ENCODE data around the gene HPSE. TPM values are rescaled to one million over a fixed set of nuclear protein-coding genes. Genes with fewer than 3 reads are reported as not detected.

The HPSE gene
- total RNA-seq, 1 experiment from 2014 or later, result 3.9 TPM

DNA sequence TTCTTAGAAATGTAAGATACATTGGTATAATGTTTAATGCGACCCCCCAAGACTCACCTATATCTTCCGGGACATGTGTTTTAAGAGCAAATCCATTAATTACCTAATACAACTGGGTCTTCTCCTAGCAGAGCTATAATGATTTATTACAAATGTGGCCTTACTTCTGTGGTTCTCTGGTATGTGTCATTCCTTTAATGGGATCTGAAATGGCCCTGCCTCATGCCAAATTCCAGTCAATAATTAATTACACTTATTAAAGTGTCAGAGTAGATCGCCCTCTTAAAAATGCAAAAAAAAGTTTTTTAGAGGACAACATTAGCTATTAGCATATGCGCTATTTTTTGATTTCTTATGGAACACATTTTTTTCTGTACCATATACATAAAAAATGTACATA, 17.0 kb downstream of the HPSE start:
- no peaks in the 10 kb centered on the region for H3K4me1 ChIP-seq
- POLR2A ChIA-PET, result no interaction called here
- CTCF ChIA-PET, result no interaction called here

DNA sequence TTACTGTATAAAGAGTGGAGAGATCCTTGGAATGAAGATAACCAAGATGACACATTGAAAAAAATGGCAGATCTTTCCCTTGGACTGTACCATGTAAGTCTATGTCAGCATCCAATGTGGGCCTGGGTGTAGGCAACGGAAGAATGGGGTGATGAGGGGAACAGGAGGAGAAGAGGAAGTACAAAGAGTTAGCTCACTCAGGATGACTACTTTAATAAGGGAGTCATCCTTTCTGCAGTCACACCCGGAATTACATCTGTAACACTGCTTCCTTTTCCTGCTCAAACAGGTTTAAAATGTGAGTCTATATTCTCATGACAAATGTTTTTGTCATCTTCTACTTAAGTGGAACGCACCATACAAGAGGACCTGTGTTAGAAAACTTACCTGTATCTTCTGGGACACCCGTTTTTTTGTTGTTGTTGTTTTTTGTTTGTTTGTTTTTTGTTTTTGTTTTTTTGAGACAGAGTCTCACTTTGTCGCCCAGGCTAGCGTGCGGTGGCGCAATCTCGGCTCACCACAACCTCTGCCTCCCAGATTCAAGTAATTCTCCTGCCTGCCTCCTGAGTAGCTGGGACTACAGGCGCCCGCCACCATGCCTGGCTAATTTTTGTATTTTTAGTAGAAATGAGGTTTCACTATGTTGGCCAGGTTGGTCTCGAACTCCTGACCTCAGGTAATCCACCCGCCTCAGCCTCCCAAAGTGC, 18.0 kb downstream of the HPSE start:
- H3K4me3 Mint-ChIP-seq (ENCODE audit: unreplicated experiment), result no peak overlapping the region
- no peaks in the 10 kb centered on the region for H3K36me3 ChIP-seq (ENCODE audit: control insufficient read depth, insufficient read depth, low read length)
- H3K36me3 Mint-ChIP-seq (ENCODE audit: insufficient read depth, unreplicated experiment), result no peaks in the 10 kb centered on the region
- no peak overlapping the region for H3K27ac Mint-ChIP-seq (ENCODE audit: unreplicated experiment)
- DNase-seq, result no peak
- no peaks in the 10 kb centered on the region for H3K9me3 ChIP-seq
- H3K4me1 Mint-ChIP-seq (ENCODE audit: low read depth, unreplicated experiment), result no peaks in the 10 kb centered on the region
- ChIA-PET CTCF (no interaction called here), POLR2A (no interaction called here)
- intact Hi-C loops (cut with micrococcal nuclease; ENCODE audit: unreplicated experiment), result no loop called here
- no peak overlapping the region for H3K4me3 ChIP-seq (ENCODE audit: low read depth, low read length)
- no TSS peak for BruUV-seq (replicated peaks)
- no peaks in the 10 kb centered on the region for H3K4me1 ChIP-seq
- TF ChIP-seq, protein P1, sequence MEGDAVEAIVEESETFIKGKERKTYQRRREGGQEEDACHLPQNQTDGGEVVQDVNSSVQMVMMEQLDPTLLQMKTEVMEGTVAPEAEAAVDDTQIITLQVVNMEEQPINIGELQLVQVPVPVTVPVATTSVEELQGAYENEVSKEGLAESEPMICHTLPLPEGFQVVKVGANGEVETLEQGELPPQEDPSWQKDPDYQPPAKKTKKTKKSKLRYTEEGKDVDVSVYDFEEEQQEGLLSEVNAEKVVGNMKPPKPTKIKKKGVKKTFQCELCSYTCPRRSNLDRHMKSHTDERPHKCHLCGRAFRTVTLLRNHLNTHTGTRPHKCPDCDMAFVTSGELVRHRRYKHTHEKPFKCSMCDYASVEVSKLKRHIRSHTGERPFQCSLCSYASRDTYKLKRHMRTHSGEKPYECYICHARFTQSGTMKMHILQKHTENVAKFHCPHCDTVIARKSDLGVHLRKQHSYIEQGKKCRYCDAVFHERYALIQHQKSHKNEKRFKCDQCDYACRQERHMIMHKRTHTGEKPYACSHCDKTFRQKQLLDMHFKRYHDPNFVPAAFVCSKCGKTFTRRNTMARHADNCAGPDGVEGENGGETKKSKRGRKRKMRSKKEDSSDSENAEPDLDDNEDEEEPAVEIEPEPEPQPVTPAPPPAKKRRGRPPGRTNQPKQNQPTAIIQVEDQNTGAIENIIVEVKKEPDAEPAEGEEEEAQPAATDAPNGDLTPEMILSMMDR (IDR thresholded peaks at IDR 0.05; ENCODE audit: insufficient read depth in 1 of 2, low read depth in 1 of 2, low read length in 1 of 2, severe bottlenecking in 1 of 2, unreplicated experiment in 1 of 2), result no peak
- no peaks in the 10 kb centered on the region for H3K27me3 Mint-ChIP-seq (ENCODE audit: insufficient read depth, unreplicated experiment)
- no peaks in the 10 kb centered on the region for H3K9me3 Mint-ChIP-seq (ENCODE audit: unreplicated experiment)
- H3K27me3 ChIP-seq (replicated peaks; ENCODE audit: control insufficient read depth, insufficient read depth, low read length), result no peaks in the 10 kb centered on the region

More for the DNA sequence above, 17.0 kb downstream of the HPSE start:
- Histone ChIP-seq H3K4me3 (ENCODE audit: low read depth, low read length) (no peak overlapping the region), H3K36me3 (ENCODE audit: control insufficient read depth, insufficient read depth, low read length) (no peaks in the 10 kb centered on the region), H3K9me3 (no peaks in the 10 kb centered on the region), H3K27me3 (replicated peaks; ENCODE audit: control insufficient read depth, insufficient read depth, low read length) (no peaks in the 10 kb centered on the region)
- Mint-ChIP-seq H3K27me3 (ENCODE audit: insufficient read depth, unreplicated experiment) (no peaks in the 10 kb centered on the region), H3K4me3 (ENCODE audit: unreplicated experiment) (no peak overlapping the region), H3K36me3 (ENCODE audit: insufficient read depth, unreplicated experiment) (no peaks in the 10 kb centered on the region), H3K4me1 (ENCODE audit: low read depth, unreplicated experiment) (peaks cover 4% of the 10 kb centered on the region), H3K9me3 (ENCODE audit: unreplicated experiment) (no peaks in the 10 kb centered on the region), H3K27ac (ENCODE audit: unreplicated experiment) (no peak overlapping the region)
- intact Hi-C loops (cut with micrococcal nuclease; ENCODE audit: unreplicated experiment), result no loop called here
- BruUV-seq (replicated peaks), result no TSS peak
- no peak for DNase-seq
- TF ChIP-seq, protein P1 (IDR thresholded peaks at IDR 0.05; ENCODE audit: insufficient read depth in 1 of 2, low read depth in 1 of 2, low read length in 1 of 2, severe bottlenecking in 1 of 2, unreplicated experiment in 1 of 2), result no peak

DNA sequence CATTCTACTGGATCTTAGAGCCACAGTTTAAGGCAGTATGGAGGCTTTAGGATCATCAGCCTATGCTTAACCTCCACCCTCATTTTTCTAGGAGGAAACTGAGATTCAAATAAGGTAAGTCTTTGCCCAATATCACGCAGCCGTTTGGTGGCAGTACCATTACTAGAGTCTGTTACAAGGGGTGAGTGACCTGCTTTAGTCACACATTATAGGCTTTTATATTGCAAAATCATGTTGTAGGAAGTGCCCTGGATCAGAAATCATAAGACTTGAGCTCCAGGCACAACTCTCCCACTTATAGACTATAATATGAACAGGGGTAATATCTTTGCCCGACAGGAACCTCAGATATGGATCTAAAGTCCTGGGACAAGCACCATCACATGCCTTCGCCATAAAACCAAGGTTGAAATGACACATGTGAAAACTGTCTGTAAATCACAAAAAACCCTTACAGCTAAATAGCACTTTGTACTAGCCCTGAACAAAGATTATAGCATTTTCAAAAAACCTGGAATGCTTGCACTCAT, 19.2 kb downstream of the HPSE start:
- no peaks in the 10 kb centered on the region for H3K4me1 ChIP-seq
- intact Hi-C loops (cut with micrococcal nuclease; ENCODE audit: unreplicated experiment), result no loop called here
- no peaks in the 10 kb centered on the region for H3K27me3 ChIP-seq (replicated peaks; ENCODE audit: control insufficient read depth, insufficient read depth, low read length)
- CTCF ChIA-PET, result interaction anchor here (0.5 kb wide), 1 partner anchor 33 kb away, joined by 3 read pairs; no protein-coding TSS in a partner anchor
- no TSS peak for BruUV-seq (replicated peaks)
- H3K36me3 ChIP-seq (ENCODE audit: control insufficient read depth, insufficient read depth, low read length), result no peaks in the 10 kb centered on the region
- POLR2A ChIA-PET, result no interaction called here
- Mint-ChIP-seq H3K9me3 (ENCODE audit: unreplicated experiment) (no peaks in the 10 kb centered on the region), H3K36me3 (ENCODE audit: insufficient read depth, unreplicated experiment) (no peaks in the 10 kb centered on the region), H3K27ac (ENCODE audit: unreplicated experiment) (no peak overlapping the region), H3K4me1 (ENCODE audit: low read depth, unreplicated experiment) (no peaks in the 10 kb centered on the region), H3K27me3 (ENCODE audit: insufficient read depth, unreplicated experiment) (no peaks in the 10 kb centered on the region), H3K4me3 (ENCODE audit: unreplicated experiment) (no peak overlapping the region)
- no peak overlapping the region for H3K4me3 ChIP-seq (ENCODE audit: low read depth, low read length)
- H3K9me3 ChIP-seq, result no peaks in the 10 kb centered on the region
- TF ChIP-seq, protein P1 (IDR thresholded peaks at IDR 0.05; ENCODE audit: insufficient read depth in 1 of 2, low read depth in 1 of 2, low read length in 1 of 2, severe bottlenecking in 1 of 2, unreplicated experiment in 1 of 2), result no peak
- no peak for DNase-seq

Data from Caco-2 (cell line).